HG03521 (cell line): ENCODE results near the gene SON.
"Not testable (repeated sequence)": the region's sequence is repeated elsewhere in the genome, so short reads cannot be mapped to it uniquely, and the experiment has no call there.

Source experiments
- ATAC-seq: cut with Tn5 transposase; IDR thresholded peaks from one replicate; pipeline ENCODE4 v1.9.1; 2021; ENCODE audit warnings: mild to moderate bottlenecking, moderate library complexity; ENCODE audit not compliant: unreplicated experiment

Gene SON

GRCh38 chr21:33542640-33543504, at the start of gene SON:
SON (plus strand) TSS chr21:33543038; CDS start chr21:33543093, 55 bp downstream.
- ATAC-seq, result peak; percentile 89

DNA sequence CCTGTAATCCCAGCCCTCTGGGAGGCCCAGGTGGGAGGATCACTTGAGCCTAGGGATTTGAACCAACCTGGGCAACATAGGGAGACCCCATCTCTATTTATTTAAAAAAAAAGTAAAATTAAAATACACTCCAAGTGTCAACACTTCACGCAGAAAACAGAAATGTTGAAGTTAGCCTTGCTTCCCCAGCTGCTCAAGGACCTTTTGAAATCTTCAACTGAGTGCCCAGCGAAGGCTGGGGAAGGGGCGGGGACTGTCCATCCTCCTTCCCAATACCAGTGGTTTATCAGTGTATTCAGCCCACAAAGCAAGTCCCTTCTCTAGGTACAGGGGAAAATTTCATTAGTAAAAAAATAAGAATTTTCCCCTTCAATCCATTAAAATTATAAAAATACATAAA, 49.1 kb upstream of the SON start:
- ATAC-seq, result no peak

DNA sequence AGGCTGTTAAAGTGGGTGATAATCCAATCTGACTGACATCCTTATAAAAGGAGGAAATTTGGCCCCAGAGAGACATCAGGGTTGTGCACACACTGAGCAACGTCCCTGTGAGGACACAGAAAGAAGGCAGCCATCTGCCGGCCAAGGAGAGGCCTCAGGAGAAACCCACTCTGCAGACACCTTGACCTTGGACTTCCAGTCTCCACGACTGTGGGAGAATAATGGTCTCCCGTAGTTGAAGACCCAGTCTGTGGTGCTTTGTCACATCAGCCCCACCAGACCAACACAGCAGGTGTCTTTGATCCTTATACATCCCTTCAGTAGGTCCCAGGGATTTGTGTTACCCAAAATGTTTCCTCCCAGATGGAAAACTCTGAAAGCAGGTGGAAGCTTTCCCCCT, 47.1 kb upstream of the SON start:
- ATAC-seq, result no peak

- ATAC-seq, result no peak
Observed at GRCh38 chr21:33496345-33496744, 46.5 kb upstream of the SON start.

- ATAC-seq, result no peak
Observed at GRCh38 chr21:33505833-33506232, 37.0 kb upstream of the SON start.

- ATAC-seq, result not testable (repeated sequence)
Observed at GRCh38 chr21:33507003-33507402, 35.8 kb upstream of the SON start.

DNA sequence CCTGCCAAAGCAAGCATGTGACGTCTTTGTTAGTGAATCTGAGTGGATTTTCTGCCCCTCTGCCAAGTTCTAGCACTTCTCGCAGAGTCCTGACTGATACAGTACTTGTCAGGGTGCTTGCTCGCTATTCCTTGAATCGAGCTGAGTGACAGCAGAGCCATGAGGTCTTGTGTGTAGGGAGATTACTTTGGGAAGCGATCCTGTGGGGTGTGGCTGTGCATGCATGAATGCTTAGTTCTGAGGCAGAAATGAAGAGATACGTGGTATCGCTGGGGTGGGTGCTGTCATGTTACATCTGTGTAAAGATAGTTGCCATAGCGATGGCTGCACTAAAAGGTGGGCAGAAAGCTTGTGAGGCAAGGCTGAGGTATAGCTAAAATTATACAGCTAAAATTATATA, 32.0 kb upstream of the SON start:
- no peak for ATAC-seq

DNA sequence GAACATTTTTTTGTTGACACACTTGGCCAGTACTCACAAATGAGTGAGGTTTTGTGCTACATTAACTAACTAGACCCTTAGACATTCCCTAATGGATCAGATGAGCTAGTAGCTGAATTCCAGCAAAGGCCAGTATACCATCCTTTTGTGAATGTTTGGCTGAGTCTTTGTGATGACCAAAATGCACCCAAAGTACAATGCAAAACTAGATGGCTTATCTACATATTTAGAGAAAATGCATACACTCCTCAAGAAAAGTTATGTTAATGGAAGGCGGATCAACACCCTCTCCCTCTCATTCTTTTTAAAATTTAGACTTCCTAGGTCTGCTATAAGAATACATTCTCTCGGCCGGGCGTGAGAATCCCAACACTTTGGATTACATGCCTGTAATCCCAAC, 31.2 kb upstream of the SON start:
- no peak for ATAC-seq

- no peak for ATAC-seq
Observed at GRCh38 chr21:33512481-33512880, 30.4 kb upstream of the SON start.

- no peak for ATAC-seq
Observed at GRCh38 chr21:33514229-33514628, 28.6 kb upstream of the SON start.

GRCh38 chr21:33518899-33519298, 23.9 kb upstream of the SON start:
- ATAC-seq, result no peak

DNA sequence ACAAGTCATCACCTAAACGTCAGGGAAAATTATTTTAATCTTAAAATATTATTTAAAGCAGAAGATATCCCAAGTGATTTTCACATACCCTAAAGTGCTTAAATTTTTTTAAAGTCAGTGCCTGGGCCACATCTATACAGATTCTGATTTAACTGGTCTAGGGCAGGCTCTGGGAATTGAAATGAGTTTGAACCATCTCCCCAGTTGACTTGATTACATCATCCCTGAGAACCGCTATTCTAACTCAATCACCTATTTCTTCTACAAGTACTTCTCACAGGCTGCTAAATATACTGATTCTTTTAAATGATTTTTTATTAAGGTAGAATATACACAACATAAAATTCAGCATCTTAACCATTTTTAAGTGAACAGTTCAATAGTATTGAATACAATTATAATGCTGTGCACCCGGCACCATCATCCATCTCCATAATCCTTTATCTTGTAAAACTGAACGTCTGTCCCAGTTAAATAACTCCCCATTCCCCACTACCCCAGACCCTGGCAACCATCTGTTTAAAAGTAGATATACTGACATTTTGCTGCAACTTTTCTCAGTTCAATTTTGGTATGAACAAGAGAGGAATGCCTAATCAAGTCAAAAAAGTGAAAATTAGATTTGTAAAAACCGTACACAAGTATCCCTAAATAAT, 20.4 kb upstream of the SON start:
- no peak for ATAC-seq

DNA sequence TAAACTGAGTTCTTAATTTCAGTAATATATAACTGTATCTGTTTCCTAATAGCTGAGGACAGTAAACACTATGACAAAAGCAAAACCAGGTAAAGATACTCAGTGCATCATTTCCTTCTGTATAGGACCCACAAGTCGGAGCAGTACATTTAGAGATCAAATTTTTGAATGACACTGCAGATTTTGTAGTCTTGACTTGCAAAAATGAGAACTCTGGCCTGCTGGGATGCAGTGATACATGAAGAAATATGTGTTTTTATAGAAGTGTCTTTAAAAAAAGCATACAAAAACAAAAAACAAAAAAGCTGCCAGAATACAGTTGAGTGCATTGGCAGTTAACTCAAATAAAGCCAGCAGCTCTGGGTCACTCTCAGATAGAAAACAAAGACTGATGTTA, 19.9 kb upstream of the SON start:
- no peak for ATAC-seq

DNA sequence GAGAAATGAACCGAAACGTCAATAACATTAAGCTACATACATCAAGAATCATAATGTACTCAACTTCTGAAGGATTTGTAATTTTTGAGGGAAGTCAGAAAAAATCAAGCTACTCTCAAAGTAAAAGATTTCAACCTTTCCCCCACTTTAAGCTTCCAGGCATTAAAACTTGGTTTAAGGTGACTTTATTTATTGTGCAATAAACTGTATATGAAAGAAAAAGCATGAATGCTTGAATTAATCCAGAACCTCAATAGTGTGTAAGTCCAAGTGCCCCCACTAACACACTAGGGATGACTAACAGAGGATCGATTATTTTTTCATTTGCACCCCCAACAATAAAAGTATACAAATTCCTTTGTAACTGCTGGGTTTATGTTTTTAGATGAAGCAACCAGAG, 11.8 kb upstream of the SON start:
- ATAC-seq, result no peak

- ATAC-seq, result no peak
Observed at GRCh38 chr21:33537212-33537611, 5.6 kb upstream of the SON start.

DNA sequence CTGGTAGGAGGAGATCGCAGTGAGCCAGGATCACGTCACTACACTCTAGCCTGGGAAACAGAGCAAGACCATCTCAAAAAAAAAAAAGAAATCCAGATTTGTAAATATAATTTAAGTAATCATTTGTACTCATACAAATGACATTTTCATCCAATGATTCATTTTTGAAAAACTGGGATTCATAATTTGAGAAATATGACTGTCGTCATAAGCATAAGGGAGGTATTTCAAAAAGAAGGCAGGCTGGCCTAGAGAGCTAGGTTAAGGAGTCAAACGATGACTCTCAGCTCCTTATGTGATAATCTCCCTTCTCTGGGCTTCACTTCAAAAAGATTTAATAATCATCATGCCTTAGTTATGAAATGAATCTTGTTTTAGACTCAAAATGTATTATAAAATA, 3.2 kb upstream of the SON start:
- no peak for ATAC-seq

DNA sequence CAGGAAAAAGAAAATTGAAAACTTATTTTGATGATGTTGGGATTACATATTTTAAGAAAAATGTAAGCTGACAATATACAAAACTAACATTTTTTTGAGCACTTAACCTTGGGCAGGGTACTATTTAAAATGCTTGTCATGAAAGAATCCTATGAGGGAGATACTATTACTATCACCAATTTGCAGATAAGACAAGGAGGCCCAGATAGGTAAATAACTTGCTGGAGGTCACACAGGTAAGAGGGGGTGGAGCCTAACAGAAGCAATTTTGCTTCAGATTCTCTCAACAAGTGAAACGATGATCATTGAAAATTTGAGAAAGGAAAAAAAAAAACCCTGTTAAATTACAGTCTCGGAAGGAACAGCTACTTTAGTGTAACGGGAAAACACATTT, 2.1 kb upstream of the SON start:
- no peak for ATAC-seq

GRCh38 chr21:33541105-33541711, 1.6 kb upstream of the SON start:
- no peak for ATAC-seq

DNA sequence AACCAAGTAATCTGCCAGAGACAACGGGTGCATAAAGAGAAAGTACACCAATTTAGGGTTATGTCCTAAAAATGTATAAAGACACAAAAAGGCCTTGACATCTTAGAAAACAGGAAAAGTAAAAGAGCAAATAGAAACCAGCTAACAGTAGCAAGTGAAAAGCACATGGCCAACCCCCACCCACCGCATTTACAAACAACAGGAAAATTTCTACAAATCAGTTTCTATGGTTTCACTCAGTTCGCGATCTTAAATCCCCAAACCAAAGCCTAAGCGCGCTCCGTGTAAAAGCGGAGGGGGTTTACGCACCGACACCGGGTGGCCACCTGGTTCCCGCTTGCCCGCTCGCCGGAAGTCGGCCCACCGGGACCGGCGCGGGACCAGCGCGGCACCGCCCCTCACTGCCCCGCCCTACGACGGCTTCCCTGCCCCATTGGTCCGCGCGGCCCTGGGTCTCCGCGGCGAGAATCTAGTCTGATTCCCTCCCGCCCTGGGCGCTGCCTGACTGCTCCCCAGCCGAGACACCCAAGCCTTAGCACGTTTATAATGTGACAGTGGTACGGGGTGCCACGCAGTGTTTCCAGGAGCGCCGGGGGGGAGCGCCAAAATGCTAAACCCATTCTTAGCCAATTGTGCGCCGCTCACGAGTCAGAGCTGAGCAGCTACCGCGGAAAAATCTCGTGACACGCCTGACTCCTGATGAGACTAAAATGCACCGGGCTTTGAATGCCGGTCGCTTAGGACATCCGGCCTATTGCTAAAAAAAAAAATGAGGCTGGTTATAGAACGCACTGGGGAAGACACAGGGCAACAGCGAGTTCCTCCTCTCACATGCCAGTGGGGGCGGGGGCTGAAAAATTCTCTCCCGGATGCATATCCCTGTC, 840 bp upstream of the SON start, which contains the start of gene GART:
Gene GART (minus strand): TSS at position 362 of the 884 bp plus-strand sequence. CDS start 2,802 bp downstream, outside the sequence.
- peak; percentile 56 for ATAC-seq

GRCh38 chr21:33543505-33544129, 779 bp downstream of the SON start:
- no peak for ATAC-seq
